ENCODE results near the gene CLEC16A. TPM values are rescaled to one million over a fixed set of nuclear protein-coding genes. Genes with fewer than 3 reads are reported as not detected.
A peak's percentile ranks its signal among the peaks of the same experiment; 100 is the strongest.

The CLEC16A gene
- total RNA-seq, 1 donor from 2014 or later = 15.8 TPM

DNA sequence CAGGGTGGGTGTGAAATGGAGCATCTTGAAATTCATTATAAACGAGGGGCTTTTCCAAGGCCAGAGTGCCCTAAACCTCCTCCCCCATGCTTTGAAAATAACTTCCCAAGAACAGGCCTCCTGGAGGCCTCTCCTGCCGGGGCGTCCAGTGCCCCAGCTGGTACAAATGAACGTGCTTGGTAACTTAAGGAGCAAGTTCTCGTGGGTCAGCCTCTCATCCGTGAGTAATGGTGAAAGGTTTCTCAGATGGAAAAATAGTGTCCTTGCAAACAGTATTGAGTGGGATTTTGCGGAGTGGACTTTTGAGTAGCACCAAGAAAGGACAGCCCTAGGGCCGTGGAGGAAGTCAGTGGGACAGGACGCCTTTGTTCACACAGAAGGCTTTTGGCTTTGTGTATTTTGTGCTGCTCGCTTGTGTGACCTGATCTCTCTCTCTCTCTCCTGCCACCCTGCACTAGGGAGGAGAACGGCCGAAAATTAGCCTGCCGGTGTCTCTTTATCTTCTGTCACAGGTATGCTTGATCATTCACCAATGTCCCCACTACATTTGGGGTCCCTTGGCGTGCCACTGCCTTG lies 34.6 kb downstream of the CLEC16A start:
- FAIRE-seq (no peak), DNase-seq (ENCODE audit: low read depth) (no peak)
- TF ChIP-seq, protein P1, sequence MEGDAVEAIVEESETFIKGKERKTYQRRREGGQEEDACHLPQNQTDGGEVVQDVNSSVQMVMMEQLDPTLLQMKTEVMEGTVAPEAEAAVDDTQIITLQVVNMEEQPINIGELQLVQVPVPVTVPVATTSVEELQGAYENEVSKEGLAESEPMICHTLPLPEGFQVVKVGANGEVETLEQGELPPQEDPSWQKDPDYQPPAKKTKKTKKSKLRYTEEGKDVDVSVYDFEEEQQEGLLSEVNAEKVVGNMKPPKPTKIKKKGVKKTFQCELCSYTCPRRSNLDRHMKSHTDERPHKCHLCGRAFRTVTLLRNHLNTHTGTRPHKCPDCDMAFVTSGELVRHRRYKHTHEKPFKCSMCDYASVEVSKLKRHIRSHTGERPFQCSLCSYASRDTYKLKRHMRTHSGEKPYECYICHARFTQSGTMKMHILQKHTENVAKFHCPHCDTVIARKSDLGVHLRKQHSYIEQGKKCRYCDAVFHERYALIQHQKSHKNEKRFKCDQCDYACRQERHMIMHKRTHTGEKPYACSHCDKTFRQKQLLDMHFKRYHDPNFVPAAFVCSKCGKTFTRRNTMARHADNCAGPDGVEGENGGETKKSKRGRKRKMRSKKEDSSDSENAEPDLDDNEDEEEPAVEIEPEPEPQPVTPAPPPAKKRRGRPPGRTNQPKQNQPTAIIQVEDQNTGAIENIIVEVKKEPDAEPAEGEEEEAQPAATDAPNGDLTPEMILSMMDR (IDR thresholded peaks at IDR 0.05; ENCODE audit: insufficient read depth, low read length, severe bottlenecking) = no peak
- H3K4me3 ChIP-seq (ENCODE audit: low read depth, low read length) = no peak overlapping the region
- no peaks in the 10 kb centered on the region for H3K27me3 ChIP-seq (ENCODE audit: control insufficient read depth, insufficient read depth, low read length)
- peaks cover 2% of the 10 kb centered on the region for H3K36me3 ChIP-seq (ENCODE audit: control insufficient read depth, insufficient read depth, low read length)

- FAIRE-seq (no peak), DNase-seq (ENCODE audit: low read depth) (peak; percentile 81)
- Histone ChIP-seq H3K4me3 (ENCODE audit: low read depth, low read length) (no peak overlapping the region), H3K36me3 (ENCODE audit: control insufficient read depth, insufficient read depth, low read length) (peaks cover 2% of the 10 kb centered on the region), H3K27me3 (ENCODE audit: control insufficient read depth, insufficient read depth, low read length) (no peaks in the 10 kb centered on the region)
- TF ChIP-seq, protein P1 (IDR thresholded peaks at IDR 0.05; ENCODE audit: insufficient read depth, low read length, severe bottlenecking) = no peak
Observed at GRCh38 chr16:10979717-10980601, 35.6 kb downstream of the CLEC16A start.

- peaks cover 2% of the 10 kb centered on the region for H3K36me3 ChIP-seq (ENCODE audit: control insufficient read depth, insufficient read depth, low read length)
Observed at GRCh38 chr16:10980813-10981212, 36.4 kb downstream of the CLEC16A start.

DNA sequence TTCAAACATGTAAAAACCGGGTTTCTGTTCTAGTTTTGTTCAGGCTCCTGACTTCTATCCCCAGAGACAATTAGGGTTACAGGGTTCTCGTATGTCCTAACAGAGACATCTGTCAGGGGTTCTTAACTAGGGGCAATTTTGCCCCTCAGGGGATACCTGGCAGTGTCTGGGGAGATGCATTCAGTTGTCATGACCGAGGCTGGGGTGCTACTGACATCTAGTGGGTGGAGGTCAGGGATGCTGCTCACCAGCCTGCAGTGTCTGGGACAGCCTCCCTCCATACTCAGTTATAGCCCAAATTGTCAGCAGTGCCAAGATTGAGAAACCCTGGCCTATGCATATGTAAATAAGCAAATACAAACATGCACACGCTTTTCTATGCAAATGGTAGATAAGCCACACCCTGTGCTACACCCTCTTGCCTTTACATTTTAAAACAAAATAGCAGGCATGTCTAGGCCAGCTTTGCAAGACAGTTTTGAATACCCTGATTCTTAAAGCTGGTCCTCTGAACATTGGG lies 37.4 kb downstream of the CLEC16A start:
- TF ChIP-seq, protein P1 (IDR thresholded peaks at IDR 0.05; ENCODE audit: insufficient read depth, low read length, severe bottlenecking) = peak; percentile 62
- peaks cover 2% of the 10 kb centered on the region for H3K36me3 ChIP-seq (ENCODE audit: control insufficient read depth, insufficient read depth, low read length)
- no peak overlapping the region for H3K4me3 ChIP-seq (ENCODE audit: low read depth, low read length)
- no peaks in the 10 kb centered on the region for H3K27me3 ChIP-seq (ENCODE audit: control insufficient read depth, insufficient read depth, low read length)
- peak; percentile 81 for DNase-seq (ENCODE audit: low read depth)
- no peak for FAIRE-seq

More at GRCh38 chr16:10980813-10981212, 36.4 kb downstream of the CLEC16A start:
- DNase-seq (ENCODE audit: low read depth) (no peak), FAIRE-seq (no peak)
- TF ChIP-seq, protein P1 (IDR thresholded peaks at IDR 0.05; ENCODE audit: insufficient read depth, low read length, severe bottlenecking) = no peak
- Histone ChIP-seq H3K4me3 (ENCODE audit: low read depth, low read length) (no peak overlapping the region), H3K27me3 (ENCODE audit: control insufficient read depth, insufficient read depth, low read length) (no peaks in the 10 kb centered on the region)

DNA sequence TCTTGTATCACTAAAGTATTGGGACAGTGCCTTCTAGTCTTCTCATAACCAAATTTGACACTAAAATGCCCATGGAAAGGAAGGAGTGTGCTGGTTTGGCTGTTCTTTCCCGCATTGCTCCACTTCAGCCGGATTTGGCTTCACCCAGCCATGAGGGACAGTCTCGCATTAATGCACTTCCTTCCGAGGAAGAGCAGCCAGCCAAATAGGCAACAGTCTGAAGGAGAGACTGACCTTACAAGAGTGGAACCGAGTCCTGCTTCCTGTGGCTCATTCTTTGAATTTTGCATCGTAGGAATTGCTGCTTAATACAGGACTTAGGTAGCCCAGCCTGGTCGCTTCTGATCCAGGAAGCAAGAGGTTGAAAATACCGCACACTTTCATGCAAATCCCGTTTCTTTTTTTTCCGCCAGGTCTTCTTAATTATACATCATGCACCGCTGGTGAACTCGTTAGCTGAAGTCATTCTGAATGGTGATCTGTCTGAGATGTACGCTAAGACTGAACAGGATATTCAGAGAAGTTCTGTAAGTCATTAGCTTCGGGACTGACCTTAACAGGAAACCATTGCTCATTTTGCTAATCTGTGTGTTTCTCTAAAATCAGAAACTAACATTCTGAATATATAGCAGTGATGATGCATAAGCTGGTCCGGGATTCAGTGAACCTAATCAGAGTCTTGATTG lies 38.2 kb downstream of the CLEC16A start:
- Histone ChIP-seq H3K36me3 (ENCODE audit: control insufficient read depth, insufficient read depth, low read length) (peaks cover 2% of the 10 kb centered on the region), H3K27me3 (ENCODE audit: control insufficient read depth, insufficient read depth, low read length) (no peaks in the 10 kb centered on the region), H3K4me3 (ENCODE audit: low read depth, low read length) (no peak overlapping the region)
- FAIRE-seq (no peak), DNase-seq (ENCODE audit: low read depth) (no peak)
- TF ChIP-seq, protein P1 (IDR thresholded peaks at IDR 0.05; ENCODE audit: insufficient read depth, low read length, severe bottlenecking) = no peak

Measured in bronchial epithelial cell (primary cell).